Right forelimb (tissue), 1 donor: ENCODE results near the gene NTNG2.
A peak's percentile ranks its signal among the peaks of the same experiment; 100 is the strongest.
"Not testable (repeated sequence)": the region's sequence is repeated elsewhere in the genome, so short reads cannot be mapped to it uniquely, and the experiment has no call there.

Experiments used
- DNase-seq: peaks from one replicate; pipeline ENCODE4 v3.0.0-alpha.2; 2018

Gene NTNG2

DNA sequence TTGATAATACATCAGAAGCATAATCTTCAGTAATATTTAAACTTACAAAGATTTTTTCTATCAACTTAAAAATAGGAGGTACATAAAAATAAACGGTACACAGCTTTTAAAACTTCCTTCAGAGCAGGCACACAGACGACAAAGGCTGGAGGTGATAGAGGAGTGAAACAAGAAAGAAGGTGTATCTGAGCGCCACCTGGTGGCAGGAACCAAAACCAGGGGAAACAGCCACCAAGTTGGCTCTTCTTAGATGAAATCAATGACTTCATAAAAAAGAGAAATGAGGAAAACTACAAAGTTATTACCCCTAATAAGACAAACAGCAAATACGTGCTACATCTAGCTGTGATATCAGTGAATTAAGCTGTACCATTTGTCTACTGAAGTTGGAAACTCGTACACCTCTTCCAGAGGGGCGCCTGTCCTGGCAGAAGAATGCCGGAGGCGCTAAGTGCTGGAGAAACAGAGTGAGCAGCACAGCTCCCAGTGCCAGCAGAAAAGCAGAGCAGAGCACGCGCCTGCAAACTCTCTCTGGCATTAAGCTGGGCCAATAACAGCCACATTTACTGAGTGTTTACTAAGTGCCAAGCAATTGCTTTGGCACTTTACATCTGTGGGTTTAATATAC is 107.0 kb downstream of the NTNG2 start:
- DNase-seq = peak; percentile 68

DNA sequence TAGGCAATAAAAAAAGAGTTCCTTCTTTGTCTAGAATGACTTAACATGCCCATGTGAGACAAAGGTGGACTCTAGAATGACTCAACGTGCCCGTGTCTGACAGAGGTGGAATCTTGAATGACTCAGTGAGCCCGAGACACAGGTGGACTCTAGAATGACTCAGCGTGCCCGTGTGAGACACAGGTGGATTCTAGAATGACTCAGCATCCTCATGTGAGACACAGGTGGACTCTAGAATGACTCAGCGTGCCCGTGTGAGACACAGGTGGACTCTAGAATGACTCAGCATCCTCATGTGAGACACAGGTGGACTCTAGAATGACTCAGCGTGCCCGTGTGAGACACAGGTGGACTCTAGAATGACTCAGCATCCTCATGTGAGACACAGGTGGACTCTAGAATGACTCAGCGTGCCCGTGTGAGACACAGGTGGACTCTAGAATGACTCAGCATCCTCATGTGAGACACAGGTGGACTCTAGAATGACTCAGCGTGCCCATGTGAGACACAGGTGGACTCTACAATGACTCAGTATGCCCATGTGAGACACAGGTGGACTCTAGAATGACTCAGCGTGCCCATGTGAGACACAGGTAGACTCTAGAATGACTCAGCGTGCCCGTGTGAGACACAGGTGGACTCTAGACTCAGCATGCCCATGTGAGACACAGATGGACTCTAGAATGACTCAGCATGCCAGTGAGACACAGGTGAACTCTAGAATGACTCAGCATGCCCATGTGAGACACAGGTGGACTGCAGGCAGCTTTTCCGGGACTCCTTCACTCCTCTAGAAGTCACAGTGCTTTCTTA is 108.1 kb downstream of the NTNG2 start:
- DNase-seq = not testable (repeated sequence)

DNA sequence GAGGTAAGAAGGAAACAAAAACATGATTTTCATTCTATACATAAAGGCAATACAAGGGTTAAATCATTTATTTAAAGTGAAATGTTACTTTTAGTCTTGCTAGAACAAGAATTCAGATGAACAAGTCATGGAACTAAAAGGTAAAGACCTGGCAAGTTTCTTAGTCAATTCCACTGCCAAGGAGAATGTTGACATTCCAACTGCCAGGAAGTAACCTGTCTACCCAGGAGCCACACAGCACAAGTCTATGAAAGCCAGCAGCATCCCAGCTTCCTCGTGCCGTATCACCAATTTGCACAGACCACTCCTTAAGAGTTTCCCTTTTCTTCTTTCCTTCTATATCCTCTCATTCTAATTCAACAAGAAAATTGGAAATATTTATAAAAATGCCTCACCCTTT is 113.0 kb downstream of the NTNG2 start:
- no peak for DNase-seq

DNA sequence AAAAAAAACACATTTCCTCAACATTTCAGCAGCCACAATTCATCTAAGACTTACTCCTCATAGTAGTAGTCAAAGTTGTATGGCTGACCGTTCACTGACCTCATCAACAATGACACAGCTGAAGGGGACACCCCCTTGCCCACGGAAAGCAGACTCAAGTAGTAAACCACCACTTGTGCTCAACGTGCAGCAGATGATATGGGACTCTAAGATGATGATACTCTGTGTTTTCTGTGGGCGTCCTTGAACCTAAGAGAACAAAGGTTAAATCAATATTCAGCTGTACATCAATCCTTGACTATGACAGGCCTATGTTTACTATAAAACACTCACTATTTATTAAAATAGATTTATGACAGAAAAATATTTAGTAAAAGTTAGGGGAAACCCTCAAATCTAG is 121.3 kb downstream of the NTNG2 start:
- DNase-seq = no peak

DNA sequence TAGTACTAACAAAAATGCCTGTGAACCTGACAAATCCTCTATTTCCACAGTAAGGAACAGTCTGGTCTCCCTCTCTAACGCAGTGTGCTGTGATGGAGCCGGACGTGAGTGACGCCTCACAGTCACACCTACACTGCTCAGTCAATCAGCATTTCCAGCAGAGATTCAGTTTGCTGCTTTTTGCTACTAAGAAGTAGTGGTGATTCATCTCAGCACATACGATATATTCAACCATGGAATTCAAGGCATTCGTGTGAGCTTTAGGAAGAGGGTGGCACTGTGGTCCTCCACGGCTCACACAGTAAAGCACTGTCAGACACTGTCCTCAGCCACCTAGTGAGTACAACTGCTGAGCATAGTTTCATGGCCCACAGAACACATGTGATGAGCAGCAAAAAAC is 122.0 kb downstream of the NTNG2 start:
- no peak for DNase-seq

DNA sequence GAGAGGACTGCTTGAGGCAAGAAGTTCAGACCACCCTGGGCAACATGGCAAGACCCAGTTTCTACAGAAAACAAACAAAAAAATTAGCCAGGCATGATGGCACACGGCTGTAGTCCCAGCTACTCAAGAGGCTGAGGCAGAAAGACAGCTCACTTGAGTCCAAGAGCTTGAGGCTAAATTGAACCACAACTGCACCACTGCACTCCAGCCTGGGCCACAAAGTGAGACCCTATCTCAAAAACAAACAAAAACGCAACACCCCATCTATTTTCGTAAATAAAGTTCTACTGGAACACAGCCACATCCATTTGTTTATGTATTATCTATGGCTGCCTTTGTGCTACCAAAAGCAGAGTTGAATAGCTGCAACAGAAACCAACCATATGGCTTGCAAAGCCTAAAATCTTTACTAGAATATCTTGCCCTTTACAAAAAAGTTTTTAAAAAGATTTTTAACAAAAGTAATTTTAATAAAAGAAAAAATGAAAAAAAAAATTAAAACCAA is 125.5 kb downstream of the NTNG2 start:
- DNase-seq = no peak

DNA sequence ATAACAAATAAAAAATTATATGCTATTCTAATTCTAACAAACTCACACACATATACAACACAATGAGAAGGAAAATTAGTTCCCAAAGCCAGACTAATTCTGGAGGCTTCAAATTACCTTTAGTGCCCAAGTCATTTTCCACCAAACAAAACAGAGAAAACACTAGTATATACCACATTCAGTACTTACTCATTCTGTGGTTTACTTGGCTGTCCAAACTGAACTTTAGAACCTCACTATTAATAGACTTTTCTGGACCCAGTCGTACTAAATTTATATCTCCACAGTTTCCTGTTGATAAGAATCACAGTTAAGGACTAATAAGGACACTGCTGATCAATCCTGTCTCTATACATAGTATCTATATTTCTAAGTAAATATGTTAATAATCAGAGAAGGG is 126.5 kb downstream of the NTNG2 start:
- DNase-seq = no peak

DNA sequence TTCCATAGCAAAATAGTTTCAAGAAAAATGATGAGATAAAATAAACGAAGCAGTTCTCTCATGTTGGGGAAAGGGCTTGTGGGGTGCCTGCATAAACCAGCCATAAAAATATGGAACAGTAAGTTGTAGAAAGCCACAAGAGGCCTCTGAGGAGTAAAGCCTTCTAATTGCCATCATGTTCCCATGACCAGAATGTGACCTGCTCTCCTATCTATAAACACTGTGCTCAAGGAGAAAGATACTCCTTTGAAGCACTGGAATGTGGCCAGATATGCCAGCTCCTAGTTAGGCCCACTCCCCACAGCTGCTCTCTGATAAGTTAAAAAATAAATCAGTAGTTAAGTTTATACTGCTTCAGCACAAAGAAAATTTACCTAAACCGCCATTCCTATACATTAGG is 127.1 kb downstream of the NTNG2 start:
- no peak for DNase-seq

DNA sequence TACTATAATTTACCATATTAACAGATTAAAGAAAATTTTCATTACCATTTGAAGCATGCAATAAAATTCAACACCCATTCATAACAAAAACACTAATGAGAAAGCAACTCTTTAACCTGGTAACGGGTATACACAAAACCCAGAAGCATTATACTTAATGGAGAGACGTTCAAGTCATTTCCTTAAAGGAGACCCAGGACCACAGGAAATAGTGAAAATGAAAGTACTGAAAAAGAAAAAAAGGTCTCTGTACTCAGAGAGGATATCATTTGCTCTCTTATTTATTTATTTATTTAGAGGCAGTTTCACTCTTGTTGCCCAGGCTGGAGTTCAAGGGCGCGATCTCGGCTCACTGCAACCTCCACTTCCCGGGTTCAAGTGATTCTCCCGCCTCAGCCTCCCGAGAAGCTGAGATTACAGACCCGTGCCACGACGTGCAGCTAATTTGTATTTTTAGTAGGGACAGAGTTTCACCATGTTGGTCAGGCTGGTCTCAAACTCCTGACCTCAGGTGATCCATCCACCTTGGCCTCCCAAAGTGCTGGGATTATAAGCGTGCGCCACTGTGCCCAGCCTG is 131.4 kb downstream of the NTNG2 start:
- DNase-seq = no peak
